Hippocampal formation (tissue), 2 donors: Measurements from ENCODE around the gene FN1.
"Not testable (repeated sequence)": the region's sequence is repeated elsewhere in the genome, so short reads cannot be mapped to it uniquely, and the experiment has no call there.

Experiments
- DNase-seq, 2 donors: peaks; one replicate each; lab custom pipeline; 2025; lab: John Stamatoyannopoulos, UW

The FN1 gene

DNA sequence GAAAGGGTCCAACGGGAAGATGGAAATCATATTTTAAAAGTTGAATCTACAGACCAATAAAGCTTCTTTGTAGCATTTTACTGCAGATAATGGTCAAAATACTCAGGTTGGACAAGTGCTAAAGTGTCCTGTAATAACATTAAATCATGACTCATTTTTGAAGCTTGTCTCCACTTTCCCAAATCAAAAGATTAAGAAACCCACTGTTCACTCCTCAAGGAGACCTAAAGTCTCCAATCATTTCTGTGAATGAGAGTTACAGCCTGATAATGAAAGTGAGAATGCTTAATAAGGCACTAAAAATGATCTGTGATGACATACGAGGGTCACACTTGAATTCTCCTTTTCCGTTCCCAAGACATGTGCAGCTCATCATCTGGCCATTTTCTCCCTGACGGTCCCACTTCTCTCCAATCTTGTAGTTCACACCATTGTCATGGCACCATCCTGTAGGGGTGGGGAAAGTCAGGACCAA, 70.6 kb downstream of the FN1 start:
- no peak for DNase-seq

DNA sequence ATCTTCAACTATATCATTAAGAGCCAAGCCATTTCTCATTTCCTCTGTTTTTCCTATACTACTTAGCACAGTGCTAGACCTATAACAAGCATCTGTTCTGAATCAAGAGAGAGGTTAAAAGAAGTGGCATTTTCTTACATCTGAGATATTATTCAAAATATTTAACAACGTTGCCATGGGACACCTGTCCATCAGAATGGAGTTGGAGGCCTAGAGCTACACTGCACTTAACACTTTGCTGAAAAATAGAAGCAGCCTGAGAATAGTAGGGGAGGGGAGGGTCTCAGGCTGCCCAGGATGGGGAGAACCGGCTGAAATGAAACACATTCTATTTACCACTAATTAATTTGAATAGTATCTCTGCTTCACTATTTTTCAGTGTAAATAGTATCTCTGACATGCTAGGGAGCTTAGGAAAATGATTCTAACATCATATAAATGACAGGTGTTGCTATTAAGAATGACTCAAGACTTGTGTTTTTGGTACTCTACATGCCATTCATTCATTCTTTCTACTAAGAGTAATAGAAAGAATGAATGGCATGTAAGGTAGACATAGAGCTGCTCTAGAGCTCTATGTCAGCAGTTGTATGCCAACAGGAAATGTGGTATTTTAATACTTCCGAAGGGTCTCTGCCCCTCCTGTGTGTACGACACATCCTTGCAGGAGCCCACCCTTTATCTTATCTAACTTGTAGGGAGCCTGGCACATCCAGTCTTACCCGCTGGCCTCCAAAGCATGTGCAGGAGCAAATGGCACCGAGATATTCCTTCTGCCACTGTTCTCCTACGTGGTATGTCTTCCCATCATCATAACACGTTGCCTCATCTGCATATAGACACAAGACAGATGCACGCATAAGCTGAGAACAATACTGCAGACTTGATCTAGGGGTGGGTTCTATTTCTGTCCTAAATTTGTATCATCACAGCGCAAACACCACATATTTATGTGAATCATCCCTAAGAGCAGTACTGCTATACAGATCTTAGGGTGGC, 71.4 kb downstream of the FN1 start:
- DNase-seq: no peak

DNA sequence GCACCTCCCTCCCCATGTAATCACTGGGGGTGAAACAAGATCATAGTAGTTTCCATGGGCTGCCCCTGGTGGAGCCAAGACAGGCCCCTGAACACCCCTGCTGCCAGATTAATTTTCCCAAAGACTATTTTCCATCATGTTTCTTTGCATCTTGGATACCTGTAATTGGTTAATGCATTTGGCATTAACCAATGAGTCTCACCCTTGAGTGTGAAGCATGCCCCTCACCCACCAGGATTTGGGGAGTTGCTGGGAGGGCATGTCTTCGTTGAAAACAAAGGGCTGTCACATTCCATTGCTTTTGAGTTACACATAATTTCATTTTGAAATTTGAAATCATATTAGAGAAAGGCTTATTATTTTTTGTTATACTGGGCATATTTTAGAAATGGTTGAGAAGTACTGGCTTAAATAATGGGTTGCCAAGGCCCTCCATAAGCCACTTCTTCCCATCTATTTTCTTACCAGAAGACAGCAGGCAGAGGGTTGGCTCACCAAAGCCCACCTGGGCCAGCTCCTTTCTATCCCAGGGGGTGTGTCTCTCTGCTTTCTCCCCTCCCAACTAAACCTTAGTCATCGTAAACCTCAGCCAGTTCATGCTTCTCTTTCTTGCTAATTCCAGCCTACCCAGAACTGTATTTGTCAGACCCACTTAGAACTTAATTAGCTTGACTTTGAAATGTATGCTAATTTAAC, 72.3 kb downstream of the FN1 start:
- no peak for DNase-seq

DNA sequence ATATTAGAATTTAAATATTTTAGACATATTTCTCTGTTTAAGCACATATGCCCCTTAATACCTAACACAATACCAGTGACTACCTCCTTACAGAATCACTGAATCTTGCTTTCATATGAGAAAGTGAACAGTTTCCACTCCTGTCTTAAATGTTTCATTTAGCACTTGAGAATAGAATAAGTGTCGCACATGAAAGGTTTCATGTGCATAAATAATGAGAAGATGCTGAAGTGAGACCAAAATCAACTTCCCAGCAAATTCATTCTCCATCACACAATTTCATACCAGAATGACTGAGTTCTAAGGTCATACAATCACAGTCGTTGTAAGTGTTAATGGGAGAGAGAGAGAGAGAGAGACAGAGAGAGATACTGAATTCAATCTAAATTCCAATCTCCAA, 72.8 kb downstream of the FN1 start:
- no peak for DNase-seq

DNA sequence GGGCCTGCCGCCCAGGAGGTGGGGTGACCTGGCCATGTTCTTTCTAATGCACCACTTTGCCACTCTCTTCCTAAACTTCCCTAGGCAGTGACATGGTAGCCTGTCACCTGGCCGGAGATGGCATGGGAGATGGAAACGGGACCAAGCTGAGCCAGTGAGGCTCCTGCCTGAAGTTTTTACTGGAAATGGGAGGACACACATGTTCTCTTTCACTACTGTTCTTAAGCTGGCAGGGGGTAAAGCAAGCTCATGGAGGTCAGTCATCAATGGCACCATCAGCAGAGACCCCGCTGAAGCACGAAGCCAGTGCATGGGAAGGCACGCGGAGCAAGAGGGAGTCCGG, 73.3 kb downstream of the FN1 start:
- DNase-seq: no peak

GRCh38 chr2:215361876-215362561, 73.8 kb downstream of the FN1 start:
- no peak for DNase-seq

DNA sequence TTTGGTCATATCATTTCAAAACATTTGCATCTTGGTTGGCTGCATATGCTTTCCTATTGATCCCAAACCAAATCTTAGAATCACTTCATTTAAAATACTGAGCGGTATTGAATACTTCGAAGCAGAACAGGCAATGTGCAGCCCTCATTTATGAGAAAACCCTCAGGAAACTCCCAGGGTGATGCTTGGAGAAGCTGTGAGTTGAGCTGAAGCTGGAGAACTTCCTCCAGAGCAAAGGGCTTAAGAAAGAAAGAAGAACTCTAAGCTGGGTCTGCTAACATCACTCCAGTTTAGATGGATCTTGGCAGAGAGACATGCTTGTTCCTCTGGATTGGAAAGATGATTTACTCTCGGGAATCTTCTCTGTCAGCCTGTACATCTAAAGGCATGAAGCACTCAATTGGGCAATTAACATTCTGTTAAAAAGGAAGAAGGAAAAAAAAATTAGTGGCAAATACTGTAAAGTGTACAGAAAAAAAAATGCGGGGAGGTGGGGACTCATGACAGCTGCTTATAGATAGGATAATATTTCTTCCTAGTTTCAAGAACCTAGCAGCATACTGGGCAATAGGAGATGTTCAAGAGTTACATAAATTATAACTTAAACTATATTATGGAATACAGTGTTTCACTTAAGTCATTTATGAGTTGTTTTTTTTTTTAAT, 74.5 kb downstream of the FN1 start:
- DNase-seq: no peak

DNA sequence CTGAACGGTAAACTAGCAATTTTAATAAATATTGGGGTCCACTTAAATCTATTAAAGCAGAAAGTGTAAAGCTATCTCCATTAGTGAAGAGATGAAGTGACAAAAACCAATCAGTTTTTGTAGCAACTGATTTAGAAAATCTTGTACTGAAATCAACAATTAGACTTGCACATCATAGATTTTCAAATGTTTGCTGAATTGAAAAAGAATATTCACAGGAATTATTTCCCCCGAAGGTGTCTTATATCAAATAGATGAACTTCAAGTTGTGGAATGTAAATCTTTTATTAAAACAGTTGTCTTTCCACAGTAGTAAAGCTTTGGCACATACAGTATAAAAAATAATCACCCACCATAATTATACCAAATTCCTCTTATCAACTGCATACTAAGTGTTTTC, 75.3 kb downstream of the FN1 start:
- no peak for DNase-seq

GRCh38 chr2:215360059-215360458, 75.8 kb downstream of the FN1 start:
- DNase-seq: not testable (repeated sequence)

DNA sequence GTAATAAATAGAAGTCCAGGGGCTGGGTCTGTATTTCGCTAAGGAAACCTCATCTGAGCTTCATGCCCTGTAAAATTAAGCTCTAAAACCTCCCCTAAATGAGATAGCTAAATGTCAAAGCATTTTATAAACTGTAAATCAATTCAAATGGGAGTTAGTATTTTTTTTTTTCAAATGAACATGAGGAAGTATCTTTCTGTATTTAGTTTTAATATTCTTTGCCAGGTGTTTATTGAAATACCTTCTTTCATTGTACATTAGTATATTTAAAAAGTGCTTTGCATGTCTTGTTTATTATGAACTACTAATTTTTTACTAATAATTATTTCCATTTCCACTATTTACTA, 76.3 kb downstream of the FN1 start:
- DNase-seq: no peak

DNA sequence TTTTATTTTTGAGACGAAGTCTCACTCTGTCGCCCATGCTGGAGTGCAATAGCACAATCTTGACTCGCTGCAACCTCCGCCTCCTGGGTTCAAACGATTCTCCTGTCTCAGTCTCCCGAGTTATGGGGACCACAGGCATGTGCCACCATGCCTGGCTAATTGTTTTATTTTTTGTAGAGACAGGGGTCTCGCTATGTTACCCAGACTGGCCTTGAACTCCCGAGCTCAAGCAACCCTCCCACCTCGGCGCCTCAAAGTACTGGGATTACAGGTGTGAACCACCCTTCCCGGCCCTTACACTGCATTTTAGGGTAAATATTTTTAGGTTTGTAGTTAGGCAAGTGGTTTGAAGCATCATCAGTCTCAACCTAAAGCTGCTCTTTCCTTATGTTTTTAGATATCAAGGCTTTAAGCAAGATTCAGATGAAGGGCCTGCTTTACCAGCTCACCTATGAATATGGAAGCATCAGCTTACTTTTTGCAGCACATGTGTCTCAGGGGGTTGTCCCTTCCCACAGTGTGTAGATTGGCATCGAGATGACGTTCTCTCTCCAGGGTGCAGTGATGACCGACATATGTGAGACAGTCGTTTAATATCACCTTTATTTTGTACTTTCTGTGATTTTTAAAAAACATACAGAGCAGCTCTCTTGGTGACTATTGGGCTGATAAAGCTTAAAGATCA, 76.8 kb downstream of the FN1 start:
- no peak for DNase-seq

DNA sequence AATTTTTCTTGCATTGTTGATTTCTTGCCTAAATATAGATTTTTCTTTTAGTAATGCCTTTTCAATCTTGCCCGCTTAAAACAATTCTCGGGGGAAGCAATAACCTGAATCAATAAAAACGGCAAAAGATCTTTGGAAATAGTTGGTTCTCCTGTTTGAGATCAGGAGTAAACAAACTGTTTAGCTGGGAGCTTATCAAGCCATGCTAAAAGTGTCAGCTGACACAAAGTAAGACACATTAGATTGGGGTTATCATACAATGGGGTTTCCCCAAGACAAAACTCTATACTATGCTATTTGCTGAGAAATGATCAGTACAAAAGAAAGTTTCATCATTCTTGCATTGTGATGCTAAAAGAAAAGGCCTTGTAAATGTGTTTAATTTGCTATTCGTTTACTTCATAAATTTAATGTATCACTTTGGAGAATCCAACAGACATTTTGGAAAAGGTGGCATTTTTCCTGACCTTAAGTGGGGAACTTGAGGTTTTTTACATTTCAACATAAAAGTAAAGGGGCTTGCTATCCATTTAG, 77.5 kb downstream of the FN1 start:
- no peak for DNase-seq

DNA sequence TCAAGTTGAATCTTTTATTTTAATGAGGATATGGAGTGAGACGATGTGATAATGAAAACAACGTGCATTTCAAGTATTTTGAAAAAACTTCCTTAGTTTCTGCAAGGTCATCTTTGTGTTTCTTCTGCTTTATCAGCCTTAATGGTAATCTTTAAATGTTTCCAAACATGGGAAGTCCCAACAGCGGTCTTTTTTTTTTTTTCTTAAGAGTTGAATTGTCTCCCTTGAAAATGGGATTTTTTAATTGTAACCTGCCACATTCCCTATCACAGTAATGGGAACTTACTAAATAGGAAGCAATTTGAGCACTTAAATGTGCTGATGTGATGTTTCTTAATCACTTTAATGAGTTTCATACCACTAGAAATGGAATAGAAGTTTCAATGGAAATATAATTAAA, 78.2 kb downstream of the FN1 start:
- no peak for DNase-seq

- DNase-seq: no peak
Observed at GRCh38 chr2:215356948-215357461, 78.9 kb downstream of the FN1 start.

DNA sequence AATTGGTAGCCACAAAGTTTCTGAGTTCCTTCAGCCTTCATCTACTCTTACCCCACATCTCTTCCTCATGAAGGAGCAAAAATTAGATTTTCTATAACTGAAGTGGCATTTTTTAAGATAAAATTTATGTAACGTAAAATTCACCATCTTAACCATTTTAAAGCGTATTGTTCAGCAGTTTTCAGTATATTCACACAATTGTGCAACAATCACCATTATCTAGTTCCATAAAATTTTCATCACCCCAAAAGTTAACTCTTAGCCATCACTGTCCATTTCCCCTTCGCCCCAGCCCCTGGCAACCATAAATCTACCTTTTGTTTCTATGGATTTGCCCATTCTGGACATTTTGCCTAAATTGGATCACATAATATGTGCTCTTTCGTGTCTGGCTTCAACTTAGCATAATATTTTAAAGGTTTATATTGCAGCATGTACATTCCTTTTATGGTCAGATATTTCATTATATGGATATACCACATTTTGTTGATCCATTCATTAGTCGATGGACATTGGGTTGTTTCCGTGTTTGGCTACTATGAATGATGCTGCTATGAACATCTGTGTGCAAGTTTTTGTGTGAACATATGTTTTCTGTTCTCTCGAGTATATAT, 79.4 kb downstream of the FN1 start:
- DNase-seq: no peak

DNA sequence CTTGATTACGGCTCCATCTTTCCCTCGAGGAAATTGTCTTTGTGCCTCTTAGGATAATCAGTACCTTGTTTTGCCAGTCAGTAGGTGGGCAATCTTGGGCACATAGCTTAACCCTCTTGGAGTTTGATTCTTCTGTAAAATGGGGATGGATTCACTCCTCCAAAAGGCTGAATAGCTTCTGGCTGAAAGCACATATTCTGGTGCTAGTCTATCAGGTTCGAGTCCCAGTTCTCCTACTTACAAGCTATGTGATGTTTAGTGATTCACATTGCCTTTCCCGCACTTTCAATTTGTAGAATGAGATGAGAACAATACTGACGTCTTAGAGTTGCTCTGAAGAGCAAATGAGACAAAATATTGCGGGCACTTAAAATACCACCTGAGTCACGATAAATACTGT, 80.1 kb downstream of the FN1 start:
- DNase-seq: no peak

GRCh38 chr2:215354771-215355695, 80.8 kb downstream of the FN1 start:
- DNase-seq: no peak

DNA sequence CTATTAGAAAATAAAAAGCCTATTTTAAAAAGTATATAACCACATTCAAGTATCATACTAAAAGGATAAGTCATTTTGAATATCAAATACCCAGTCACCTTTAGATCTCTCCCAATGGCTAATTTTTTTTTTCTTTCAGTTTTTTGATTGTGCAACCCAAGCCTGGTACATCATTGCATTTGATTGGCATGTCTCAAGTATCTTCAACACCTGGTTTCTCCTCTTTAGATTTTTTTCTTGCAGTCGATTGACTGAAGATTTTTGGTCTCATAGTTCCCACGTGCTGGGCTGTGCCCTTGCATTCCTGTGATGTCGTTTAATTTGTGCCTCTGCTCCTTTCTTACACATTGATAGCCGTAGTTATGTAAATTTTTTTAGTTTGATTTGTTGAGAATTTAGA, 83.3 kb downstream of the FN1 start:
- no peak for DNase-seq

GRCh38 chr2:215347878-215348277, 88.0 kb downstream of the FN1 start:
- no peak for DNase-seq
